22Rv1 (cell line): Measurements from ENCODE around the gene PLB1.

Source experiments
- H3K27ac ChIP-seq: fragments of 450-650 bp; 2 replicates; pipeline ENCODE4 v1.5.1; 2017
- ZFX ChIP-seq: fragments of 450-650 bp; IDR thresholded peaks from 2 replicates; pipeline ENCODE4 v1.6.1; 2017; ENCODE audit warnings: antibody characterized with exemption, borderline replicate concordance
- TF ChIP-seq, protein P1 (sequence below): fragments of 450-650 bp; IDR thresholded peaks from 2 replicates; pipeline ENCODE4 v1.5.1; 2017; ENCODE audit warnings: mild to moderate bottlenecking

Gene PLB1

DNA sequence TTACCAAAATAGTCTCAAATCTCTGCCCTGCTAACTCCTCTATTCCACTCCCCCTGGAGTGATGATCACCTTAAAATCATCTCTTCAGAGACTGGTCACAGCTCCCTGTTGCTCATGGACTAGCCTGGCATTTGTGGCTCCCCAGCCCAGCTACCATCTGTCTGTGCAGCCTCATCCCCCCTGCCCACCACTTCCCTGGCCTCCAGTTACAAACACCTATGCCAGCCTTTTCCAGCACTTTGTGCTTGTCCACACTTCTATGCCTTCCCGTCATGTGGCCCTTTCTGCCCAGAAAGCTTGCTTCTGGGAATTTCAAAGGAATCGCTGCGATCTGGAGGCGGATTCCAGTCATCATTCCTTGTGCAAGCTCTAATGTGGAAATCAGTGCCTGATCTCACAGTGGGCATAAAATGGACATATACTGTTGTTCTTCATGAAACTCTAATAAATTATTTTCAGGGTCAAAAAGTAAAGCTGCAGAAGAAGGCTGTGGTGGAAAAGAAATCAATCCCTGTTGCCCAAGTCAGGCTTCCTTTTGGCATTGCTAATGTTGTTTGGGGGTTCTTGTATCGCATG lies 19.4 kb downstream of the PLB1 start:
- no peak overlapping the region for H3K27ac ChIP-seq
- TF ChIP-seq ZFX: no peak
- TF ChIP-seq, protein P1, sequence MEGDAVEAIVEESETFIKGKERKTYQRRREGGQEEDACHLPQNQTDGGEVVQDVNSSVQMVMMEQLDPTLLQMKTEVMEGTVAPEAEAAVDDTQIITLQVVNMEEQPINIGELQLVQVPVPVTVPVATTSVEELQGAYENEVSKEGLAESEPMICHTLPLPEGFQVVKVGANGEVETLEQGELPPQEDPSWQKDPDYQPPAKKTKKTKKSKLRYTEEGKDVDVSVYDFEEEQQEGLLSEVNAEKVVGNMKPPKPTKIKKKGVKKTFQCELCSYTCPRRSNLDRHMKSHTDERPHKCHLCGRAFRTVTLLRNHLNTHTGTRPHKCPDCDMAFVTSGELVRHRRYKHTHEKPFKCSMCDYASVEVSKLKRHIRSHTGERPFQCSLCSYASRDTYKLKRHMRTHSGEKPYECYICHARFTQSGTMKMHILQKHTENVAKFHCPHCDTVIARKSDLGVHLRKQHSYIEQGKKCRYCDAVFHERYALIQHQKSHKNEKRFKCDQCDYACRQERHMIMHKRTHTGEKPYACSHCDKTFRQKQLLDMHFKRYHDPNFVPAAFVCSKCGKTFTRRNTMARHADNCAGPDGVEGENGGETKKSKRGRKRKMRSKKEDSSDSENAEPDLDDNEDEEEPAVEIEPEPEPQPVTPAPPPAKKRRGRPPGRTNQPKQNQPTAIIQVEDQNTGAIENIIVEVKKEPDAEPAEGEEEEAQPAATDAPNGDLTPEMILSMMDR: no peak

DNA sequence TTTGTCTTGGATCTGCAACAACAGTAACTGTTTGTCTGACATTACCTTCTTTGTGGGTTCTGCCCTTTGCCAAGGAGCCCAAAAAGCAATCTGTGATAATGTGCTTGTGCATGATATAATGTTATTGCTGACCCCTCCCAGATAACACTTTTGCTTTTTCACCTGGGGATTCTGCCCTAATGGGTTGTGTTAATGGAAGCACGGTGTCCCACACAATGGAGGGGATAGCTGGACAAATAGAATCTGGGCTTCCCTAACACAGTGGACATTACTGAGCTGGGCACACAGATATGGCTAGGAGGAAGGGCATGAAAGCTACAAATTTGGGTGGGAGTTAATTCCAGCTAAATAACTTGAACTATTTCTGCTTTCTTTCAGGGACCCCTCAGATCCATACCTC lies 20.6 kb downstream of the PLB1 start:
- TF ChIP-seq ZFX: no peak
- TF ChIP-seq, protein P1: no peak
- H3K27ac ChIP-seq: no peak overlapping the region

DNA sequence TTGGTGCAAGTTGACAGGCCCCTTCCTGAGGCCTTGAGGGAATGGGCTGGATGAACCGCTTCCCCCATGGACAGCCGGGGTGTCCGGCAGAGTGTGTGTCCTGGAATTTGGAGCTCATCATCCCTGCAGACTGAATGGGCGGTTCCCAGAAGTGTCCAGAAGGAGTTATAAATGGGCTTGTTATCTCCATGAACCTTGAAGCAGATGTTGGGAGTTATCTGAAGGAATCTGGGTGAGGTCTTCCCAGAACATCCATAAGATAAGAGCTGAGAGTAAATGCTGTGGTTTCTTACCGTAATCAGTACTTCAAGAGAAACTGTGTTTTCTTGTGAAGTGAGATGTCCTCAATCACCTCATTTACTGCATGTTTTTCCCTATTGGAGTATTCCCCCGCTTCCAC lies 21.1 kb downstream of the PLB1 start:
- TF ChIP-seq, protein P1: no peak
- no peak for TF ChIP-seq ZFX
- H3K27ac ChIP-seq: no peak overlapping the region

DNA sequence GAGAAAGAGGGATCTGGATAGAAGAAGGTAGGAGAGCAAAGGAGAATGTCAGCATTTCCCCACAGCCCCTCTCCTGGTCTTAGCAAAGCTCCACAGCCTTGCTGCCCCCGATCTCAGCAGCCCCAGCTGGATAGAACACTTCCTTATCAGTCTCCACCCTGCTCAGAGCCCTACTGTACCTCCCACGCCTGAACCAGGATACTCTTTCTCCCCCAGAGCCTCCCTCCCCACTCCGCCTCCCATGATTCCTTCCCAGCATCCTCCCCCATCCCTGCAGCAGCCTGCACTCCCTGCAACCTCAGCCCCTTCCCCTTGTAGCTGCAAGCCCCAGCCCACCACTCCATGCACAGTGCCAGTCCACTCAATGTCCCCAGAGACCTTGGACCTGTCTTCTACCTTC lies 25.8 kb downstream of the PLB1 start:
- H3K27ac ChIP-seq: no peak overlapping the region
- no peak for TF ChIP-seq ZFX
- TF ChIP-seq, protein P1: no peak

DNA sequence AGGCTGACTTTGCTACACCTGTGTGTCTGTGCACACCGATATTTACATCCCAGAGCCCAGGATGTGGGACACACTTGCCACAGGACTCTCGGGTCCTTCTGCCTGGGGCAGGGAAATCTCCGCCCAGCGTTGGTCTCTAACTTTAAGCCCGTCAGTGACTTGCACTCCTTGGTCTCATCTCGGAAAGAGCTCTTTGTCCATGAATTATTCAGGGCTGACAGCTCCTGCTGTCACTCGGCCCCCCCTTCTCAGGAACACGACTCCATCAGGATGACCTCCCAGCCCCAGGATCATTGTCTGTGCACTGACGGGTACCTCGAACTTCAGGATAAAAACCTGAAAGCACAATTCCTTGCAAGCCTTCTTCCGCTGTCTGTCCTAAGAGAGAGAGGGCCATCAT lies 26.6 kb downstream of the PLB1 start:
- TF ChIP-seq, protein P1: no peak
- TF ChIP-seq ZFX: no peak
- H3K27ac ChIP-seq: no peak overlapping the region

DNA sequence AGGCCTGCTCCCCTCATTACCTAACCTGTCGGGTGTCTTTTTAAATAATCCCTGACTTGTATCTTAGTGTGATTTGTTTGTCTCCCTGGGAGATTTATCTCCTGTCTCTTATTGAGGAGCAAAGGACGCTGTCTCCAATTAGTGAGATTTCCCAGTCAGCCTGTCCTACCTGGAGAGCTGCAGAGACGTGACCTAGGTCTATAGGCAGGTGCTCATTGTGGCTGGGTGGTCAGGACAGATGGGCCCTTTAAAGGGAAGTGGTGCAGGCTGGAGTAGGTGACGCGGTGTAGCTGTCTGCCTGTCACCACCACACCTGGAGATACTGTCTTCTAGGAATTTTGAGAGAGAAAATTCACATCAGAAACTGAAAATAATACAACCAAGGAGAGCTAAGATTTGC lies 28.0 kb downstream of the PLB1 start:
- no peak for TF ChIP-seq ZFX
- TF ChIP-seq, protein P1: no peak
- H3K27ac ChIP-seq: no peak overlapping the region

DNA sequence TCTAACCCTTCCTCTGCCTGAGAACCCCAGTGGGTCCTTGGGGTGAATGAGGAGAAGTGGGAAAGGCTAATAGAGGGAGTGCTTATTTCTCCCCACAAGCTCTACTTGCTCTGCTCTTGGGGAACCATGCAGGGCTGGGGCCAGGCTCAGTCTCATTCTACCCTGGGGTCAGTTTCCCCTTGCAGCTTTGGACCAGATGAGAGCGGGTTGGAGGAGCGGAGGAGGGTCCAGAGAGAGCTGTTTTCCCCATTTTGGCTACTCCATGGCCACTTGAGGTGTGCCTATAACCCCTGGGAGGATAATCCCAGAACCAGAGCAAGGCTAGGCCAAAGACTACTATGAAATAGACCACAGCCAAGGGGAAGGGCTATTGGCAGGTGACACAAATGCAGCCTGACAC lies 29.6 kb downstream of the PLB1 start:
- H3K27ac ChIP-seq: no peak overlapping the region
- no peak for TF ChIP-seq ZFX
- TF ChIP-seq, protein P1: no peak
